HepG2 (cell line): ENCODE data around the gene EPS8L3. TPM values are rescaled to one million over a fixed set of nuclear protein-coding genes. Genes with fewer than 3 reads are reported as not detected.
A peak's percentile ranks its signal among the peaks of the same experiment; 100 is the strongest.

Source experiments
- CEBPB ChIP-seq: IDR thresholded peaks from 2 replicates; pipeline ENCODE4 v1.6.1; 2011; ENCODE audit warnings: low read depth, low read length, improper control_type of control experiment, borderline replicate concordance
- CREB1 ChIP-seq, 2 experiments: fragments of 450-650 bp in 1 of 2; IDR thresholded peaks; 2 replicates each; pipeline ENCODE4 v1.6.1; 2016 to 2017; ENCODE audit warnings: control low read depth in 1 of 2, mild to moderate bottlenecking in 1 of 2, missing compliant biosample characterization in 1 of 2, missing genetic modification characterization in 1 of 2
- ESRRA ChIP-seq: sonication (generic); formaldehyde crosslinking; IDR thresholded peaks from 2 replicates; pipeline ENCODE4 v1.5.1; 2020; ENCODE audit warnings: mild to moderate bottlenecking, low read depth, missing genetic modification reagents
- HNRNPUL1 ChIP-seq: fragments of 200-400 bp; formaldehyde crosslinking; IDR thresholded peaks from 2 replicates; pipeline ENCODE4 v1.6.1; 2017; ENCODE audit warnings: low read depth, mild to moderate bottlenecking, low read length, moderate library complexity
- KAT7 ChIP-seq: IDR thresholded peaks from 2 replicates; pipeline ENCODE4 v1.6.1; 2018; ENCODE audit warnings: borderline replicate concordance, missing compliant biosample characterization
- KDM3A ChIP-seq: IDR thresholded peaks from 2 replicates; pipeline ENCODE4 v1.6.1; 2018; ENCODE audit warnings: low read depth, missing compliant biosample characterization
- MAZ ChIP-seq, 2 experiments: sonication (generic) in 1 of 2; formaldehyde crosslinking in 1 of 2; IDR thresholded peaks; 2 replicates each; pipeline versions ENCODE4 v1.5.0 to v1.6.1; 2012 to 2020; ENCODE audit warnings: low read depth in 2 of 2, mild to moderate bottlenecking in 2 of 2, borderline replicate concordance in 1 of 2, improper control_type of control experiment in 1 of 2, low read length in 1 of 2, missing genetic modification reagents in 1 of 2, moderate library complexity in 1 of 2
- MEF2D ChIP-seq: sonication (generic); formaldehyde crosslinking; IDR thresholded peaks from 2 replicates; pipeline ENCODE4 v1.5.1; 2020; ENCODE audit warnings: mild to moderate bottlenecking, missing genetic modification reagents
- NCOA1 ChIP-seq: sonication (generic); formaldehyde crosslinking; IDR thresholded peaks from 2 replicates; pipeline ENCODE4 v1.9.0; 2021; ENCODE audit warnings: missing genetic modification reagents
- PAF1 ChIP-seq: IDR thresholded peaks from 2 replicates; pipeline ENCODE4 v1.6.1; 2016; ENCODE audit warnings: missing genetic modification reagents, missing compliant biosample characterization
- SATB2 ChIP-seq: sonication (generic); formaldehyde crosslinking; IDR thresholded peaks from 2 replicates; pipeline ENCODE4 v1.5.0; 2020; ENCODE audit warnings: missing genetic modification reagents
- TBL1XR1 ChIP-seq: fragments of 150-350 bp; IDR thresholded peaks from 2 replicates; pipeline ENCODE4 v1.6.1; 2014; ENCODE audit warnings: borderline replicate concordance, low read length; ENCODE audit not compliant: partially characterized antibody
- THAP11 ChIP-seq: IDR thresholded peaks from 2 replicates; pipeline ENCODE4 v1.6.1; 2016; ENCODE audit warnings: missing biosample characterization, missing genetic modification reagents
- ZHX2 ChIP-seq, 2 experiments: sonication (generic) in 1 of 2; formaldehyde crosslinking in 1 of 2; IDR thresholded peaks; 2 replicates each; pipeline versions ENCODE4 v1.6.1 to v1.9.0; 2014 to 2022; ENCODE audit warnings: antibody characterized with exemption in 1 of 2, borderline replicate concordance in 1 of 2, inconsistent platforms in 1 of 2, low read depth in 1 of 2, missing genetic modification reagents in 1 of 2
- ZNF143 ChIP-seq: sonication (generic); formaldehyde crosslinking; IDR thresholded peaks from 2 replicates; pipeline ENCODE4 v1.4.0; 2020; ENCODE audit warnings: missing genetic modification reagents
- ZNF589 ChIP-seq: sonication (generic); formaldehyde crosslinking; conservative IDR thresholded peaks from 2 replicates; pipeline ENCODE4 v1.8.0; 2022; ENCODE audit warnings: mild to moderate bottlenecking, moderate library complexity, missing genetic modification reagents
- polyA plus RNA-seq, 8 experiments: library from polyadenylated mRNA; depleted of rRNA in 3 of 8; stranded (reverse) in 7 of 8; unstranded in 1 of 8; fragments of >200 nt; fragmentation: Illumina TruSeq in 4 of 8; extraction: Trizol in 4 of 8; gene quantifications; 2 replicates each; pipeline versions ENCODE4 v1.2.1 to v1.2.3, GENCODE V29; 2011 to 2016; ENCODE audit warnings: low read depth in 4 of 8, missing spikeins in 1 of 8, mixed read lengths in 1 of 8; ENCODE audit not compliant: insufficient read depth in 1 of 8
- total RNA-seq, 5 experiments: library from RNA; depleted of rRNA; stranded (reverse); fragments of >200 nt; fragmentation: Illumina TruSeq; extraction: Trizol; gene quantifications; 2 replicates each; pipeline ENCODE4 v1.2.3, GENCODE V29; 2016; ENCODE audit warnings: low read depth in 1 of 5
- TF ChIP-seq, protein P1 (sequence below): sonication (generic); IDR thresholded peaks from 2 replicates; pipeline ENCODE4 v1.6.1; 2016; ENCODE audit warnings: low read depth, borderline replicate concordance
- TF ChIP-seq, protein P2 (sequence below): sonication (generic); formaldehyde crosslinking; IDR thresholded peaks from 2 replicates; pipeline ENCODE4 v1.8.0; 2022; ENCODE audit warnings: missing genetic modification reagents, low read depth, mild to moderate bottlenecking, borderline replicate concordance
- TF ChIP-seq, protein P3 (sequence below): sonication (generic); formaldehyde crosslinking; conservative IDR thresholded peaks from 2 replicates; pipeline ENCODE4 v1.4.0; 2020; ENCODE audit warnings: missing genetic modification reagents

The EPS8L3 gene
- total and polyA plus RNA-seq, 2 of the 13 experiments (the other 11 are each of a cell fraction or from before 2014, with no cell fraction given), result 18.2 to 106 TPM

- TF ChIP-seq, protein P1, sequence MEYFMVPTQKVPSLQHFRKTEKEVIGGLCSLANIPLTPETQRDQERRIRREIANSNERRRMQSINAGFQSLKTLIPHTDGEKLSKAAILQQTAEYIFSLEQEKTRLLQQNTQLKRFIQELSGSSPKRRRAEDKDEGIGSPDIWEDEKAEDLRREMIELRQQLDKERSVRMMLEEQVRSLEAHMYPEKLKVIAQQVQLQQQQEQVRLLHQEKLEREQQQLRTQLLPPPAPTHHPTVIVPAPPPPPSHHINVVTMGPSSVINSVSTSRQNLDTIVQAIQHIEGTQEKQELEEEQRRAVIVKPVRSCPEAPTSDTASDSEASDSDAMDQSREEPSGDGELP, result no peak; the same call in 1 of the 2 replicates
- TF ChIP-seq MEF2D (peak; percentile 82; the same call in 1 of the 2 replicates), NCOA1 (no peak), ZHX2 (IDR thresholded peaks at IDR 0.05; ENCODE audit: low read depth) (no peak), ZHX2 (CRISPR knock-in tag; IDR thresholded peaks at IDR 0.05; ENCODE audit: borderline replicate concordance) (no peak), MAZ (IDR thresholded peaks at IDR 0.05; ENCODE audit: borderline replicate concordance, low read depth, low read length) (peak; percentile 31; the same call in 1 of the 2 replicates), MAZ (CRISPR knock-in tag; IDR thresholded peaks at IDR 0.05; ENCODE audit: low read depth) (peak; percentile 53; the same call in 1 of the 2 replicates), ZNF143 (CRISPR knock-in tag) (no peak), SATB2 (CRISPR knock-in tag) (no peak), THAP11 (CRISPR knock-in tag) (peak; percentile 45; the same call in 1 of the 2 replicates), CEBPB (no peak), ZNF589 (CRISPR knock-in tag) (no peak), HNRNPUL1 (no peak), KDM3A (no peak; the same call in 1 of the 2 replicates), TBL1XR1 (no peak), PAF1 (CRISPR knock-in tag) (no peak), KAT7 (CRISPR knock-in tag) (peak; percentile 85), ESRRA (CRISPR knock-in tag) (peak; percentile 57; the same call in 1 of the 2 replicates), CREB1 (IDR thresholded peaks at IDR 0.05) (no peak), CREB1 (CRISPR knock-in tag; IDR thresholded peaks at IDR 0.05) (no peak)
- TF ChIP-seq, protein P2, sequence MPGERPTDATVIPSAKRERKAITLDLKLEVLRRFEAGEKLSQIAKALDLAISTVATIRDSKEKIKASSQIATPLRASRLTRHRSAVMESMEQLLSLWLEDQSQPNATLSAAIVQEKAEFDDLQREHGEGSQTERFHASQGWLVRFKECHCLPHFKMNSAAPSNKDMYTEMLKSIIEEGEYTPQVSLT (CRISPR knock-in tag), result no peak
- TF ChIP-seq, protein P3, sequence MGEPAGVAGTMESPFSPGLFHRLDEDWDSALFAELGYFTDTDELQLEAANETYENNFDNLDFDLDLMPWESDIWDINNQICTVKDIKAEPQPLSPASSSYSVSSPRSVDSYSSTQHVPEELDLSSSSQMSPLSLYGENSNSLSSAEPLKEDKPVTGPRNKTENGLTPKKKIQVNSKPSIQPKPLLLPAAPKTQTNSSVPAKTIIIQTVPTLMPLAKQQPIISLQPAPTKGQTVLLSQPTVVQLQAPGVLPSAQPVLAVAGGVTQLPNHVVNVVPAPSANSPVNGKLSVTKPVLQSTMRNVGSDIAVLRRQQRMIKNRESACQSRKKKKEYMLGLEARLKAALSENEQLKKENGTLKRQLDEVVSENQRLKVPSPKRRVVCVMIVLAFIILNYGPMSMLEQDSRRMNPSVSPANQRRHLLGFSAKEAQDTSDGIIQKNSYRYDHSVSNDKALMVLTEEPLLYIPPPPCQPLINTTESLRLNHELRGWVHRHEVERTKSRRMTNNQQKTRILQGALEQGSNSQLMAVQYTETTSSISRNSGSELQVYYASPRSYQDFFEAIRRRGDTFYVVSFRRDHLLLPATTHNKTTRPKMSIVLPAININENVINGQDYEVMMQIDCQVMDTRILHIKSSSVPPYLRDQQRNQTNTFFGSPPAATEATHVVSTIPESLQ (CRISPR knock-in tag), result 0 out of 2 replicates have a peak, but pooled peaks have one; percentile 38
These were observed at the start of gene EPS8L3 (continued) for GRCh38 chr1:109763646-109764415.
